GM12892 (cell line): ENCODE measurements around the gene UBA1.

ENCODE experiments used
- POLR2A ChIP-seq: IDR thresholded peaks from 2 replicates; pipeline ENCODE4 v1.6.1; 2011; ENCODE audit warnings: low read depth, low read length, control low read depth
- POLR2AphosphoS5 ChIP-seq: IDR thresholded peaks from 2 replicates; pipeline ENCODE4 v1.6.1; 2011; ENCODE audit warnings: low read depth, low read length, control low read depth

- TF ChIP-seq POLR2A (no peak), POLR2AphosphoS5 (no peak)
These were observed 8.7 kb downstream of the UBA1 start for GRCh38 chrX:47202316-47202715.
